ENCODE measurements around the gene SEBOX.

DNA sequence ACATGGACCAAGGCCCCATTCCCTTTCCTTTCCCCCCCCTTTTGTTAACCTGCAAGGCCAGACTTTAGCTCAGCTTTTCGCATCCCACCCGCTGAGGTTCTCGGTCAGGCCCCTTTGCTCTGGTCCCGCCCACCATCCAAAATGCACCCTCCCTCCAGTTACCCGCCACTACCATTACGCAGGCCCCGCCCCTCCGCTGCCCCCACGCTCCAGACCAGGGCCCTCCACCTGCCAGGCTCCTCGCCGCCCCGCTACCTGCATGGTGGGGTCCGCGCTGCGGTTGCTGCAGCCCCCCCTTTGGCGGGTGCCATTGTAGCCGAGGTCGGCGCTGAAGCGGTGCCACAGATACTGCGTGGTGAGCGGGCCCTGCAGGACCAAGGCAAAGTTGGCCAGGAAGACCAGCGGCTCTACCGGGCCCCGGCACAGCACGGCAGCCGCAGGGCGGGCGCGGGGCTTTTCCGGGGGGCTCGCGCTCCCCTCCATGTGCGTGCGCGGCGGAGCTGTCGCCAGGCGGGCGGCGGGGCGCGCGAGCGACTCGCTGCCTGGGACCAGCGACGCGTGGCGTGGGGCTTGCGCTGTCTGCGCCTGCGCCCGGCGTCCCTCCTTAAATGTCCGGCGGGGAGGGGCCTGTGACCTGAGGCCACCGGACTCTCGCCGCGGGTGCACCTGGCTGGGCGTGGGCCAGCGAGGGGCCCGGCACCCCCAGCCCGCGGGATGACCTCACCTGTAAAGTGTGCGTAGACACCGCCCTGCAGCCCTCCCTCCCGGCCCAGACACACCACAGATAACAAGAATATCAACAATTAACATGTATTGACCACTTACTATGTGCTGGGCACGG is 40.9 kb upstream of the SEBOX start, which contains the start of gene SLC46A1:
- no peak for TF ChIP-seq FOXK2 (IDR thresholded peaks at IDR 0.05)
- no peak for TF ChIP-seq SP1 (IDR thresholded peaks at IDR 0.05)
- no peak for TF ChIP-seq BHLHE40 (IDR thresholded peaks at IDR 0.05; ENCODE audit: borderline replicate concordance)
- TF ChIP-seq SUZ12 (IDR thresholded peaks at IDR 0.05): no peak
- no peak for TF ChIP-seq ARNT (IDR thresholded peaks at IDR 0.05)
- TF ChIP-seq FOXM1 (IDR thresholded peaks at IDR 0.05; ENCODE audit: borderline replicate concordance): no peak
- no peak for TF ChIP-seq TARDBP (IDR thresholded peaks at IDR 0.05)
- TF ChIP-seq, protein P1, sequence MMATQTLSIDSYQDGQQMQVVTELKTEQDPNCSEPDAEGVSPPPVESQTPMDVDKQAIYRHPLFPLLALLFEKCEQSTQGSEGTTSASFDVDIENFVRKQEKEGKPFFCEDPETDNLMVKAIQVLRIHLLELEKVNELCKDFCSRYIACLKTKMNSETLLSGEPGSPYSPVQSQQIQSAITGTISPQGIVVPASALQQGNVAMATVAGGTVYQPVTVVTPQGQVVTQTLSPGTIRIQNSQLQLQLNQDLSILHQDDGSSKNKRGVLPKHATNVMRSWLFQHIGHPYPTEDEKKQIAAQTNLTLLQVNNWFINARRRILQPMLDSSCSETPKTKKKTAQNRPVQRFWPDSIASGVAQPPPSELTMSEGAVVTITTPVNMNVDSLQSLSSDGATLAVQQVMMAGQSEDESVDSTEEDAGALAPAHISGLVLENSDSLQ (IDR thresholded peaks at IDR 0.05): no peak
- TF ChIP-seq LEF1 (IDR thresholded peaks at IDR 0.05; ENCODE audit: borderline replicate concordance): no peak
